SK-N-SH (cell line): ENCODE results near the gene KLF16. TPM values are rescaled to one million over a fixed set of nuclear protein-coding genes. Genes with fewer than 3 reads are reported as not detected.

ENCODE experiments used
- CTCF ChIA-PET: fragments of 300-600, 350-600 bp; formaldehyde crosslinking; extraction: SDS; loops from one replicate; lab custom pipeline; 2021; lab: Yijun Ruan, JAX
- POLR2A ChIA-PET: fragments of 350-600 bp; sonication (Branson Sonifier 250); formaldehyde crosslinking; extraction: SDS; loops from one replicate; lab custom pipeline; 2020; ENCODE audit warnings: antibody characterized with exemption, inconsistent platforms; lab: Yijun Ruan, JAX
- DNase-seq: peaks from one replicate; pipeline ENCODE4 v3.0.0; 2012
- H2AFZ ChIP-seq: fragments of 200-600 bp; sonication (generic); 2 replicates; pipeline ENCODE4 v1.8.1; 2016; ENCODE audit warnings: antibody characterized with exemption, mild to moderate bottlenecking, low read depth
- H3F3A ChIP-seq: fragments of 200-600 bp; sonication (generic); replicated peaks from 2 replicates; pipeline ENCODE3; 2016; ENCODE audit warnings: antibody characterized with exemption, mild to moderate bottlenecking; ENCODE audit not compliant: insufficient read depth
- H3K27ac ChIP-seq, 2 experiments: fragments of 200-500 bp in 1 of 2; fragments of 200-600 bp in 1 of 2; sonication (Bioruptor generic) in 1 of 2; sonication (generic), shearing (Covaris generic) in 1 of 2; 2 replicates each; pipeline versions ENCODE4 v1.5.1 to v1.6.1; 2014 to 2016; ENCODE audit warnings: low read depth in 2 of 2, inconsistent platforms in 1 of 2, low read length in 1 of 2, mild to moderate bottlenecking in 1 of 2, mixed read lengths in 1 of 2
- H3K27me3 ChIP-seq: fragments of 200-600 bp; sonication (generic), shearing (Covaris generic); 2 replicates; pipeline ENCODE4 v1.6.1; 2016; ENCODE audit warnings: mixed run types; ENCODE audit not compliant: insufficient read depth
- H3K36me3 ChIP-seq, 2 experiments: fragments of 200-500 bp in 1 of 2; fragments of 200-600 bp in 1 of 2; sonication (Bioruptor generic) in 1 of 2; sonication (generic) in 1 of 2; replicated peaks in 1 of 2; 2 replicates each; pipeline versions ENCODE3 to v1.5.1; 2014 to 2016; ENCODE audit warnings: low read length in 1 of 2, mild to moderate bottlenecking in 1 of 2; ENCODE audit not compliant: insufficient read depth in 2 of 2, control insufficient read depth in 1 of 2
- H3K4me1 ChIP-seq, 2 experiments: fragments of 200-500 bp in 1 of 2; fragments of 200-600 bp in 1 of 2; sonication (Bioruptor generic) in 1 of 2; sonication (generic), shearing (Covaris generic) in 1 of 2; 2 replicates each; pipeline versions ENCODE4 v1.5.1 to v1.6.1; 2014 to 2016; ENCODE audit warnings: low read depth in 1 of 2, low read length in 1 of 2, mixed run types in 1 of 2; ENCODE audit not compliant: insufficient read depth in 2 of 2, control insufficient read depth in 1 of 2
- H3K4me2 ChIP-seq: fragments of 200-600 bp; sonication (generic), shearing (Covaris generic); 2 replicates; pipeline ENCODE4 v1.6.1; 2017; ENCODE audit warnings: mixed run types
- H3K4me3 ChIP-seq, 2 experiments: fragments of 200-500 bp in 1 of 2; fragments of 200-600 bp in 1 of 2; sonication (Bioruptor generic) in 1 of 2; sonication (generic), shearing (Covaris generic) in 1 of 2; 2 replicates each; pipeline versions ENCODE4 v1.5.1 to v1.8.1; 2014 to 2016; ENCODE audit warnings: low read depth in 2 of 2, inconsistent platforms in 1 of 2, low read length in 1 of 2, mild to moderate bottlenecking in 1 of 2, mixed read lengths in 1 of 2, moderate library complexity in 1 of 2
- H3K79me2 ChIP-seq: fragments of 200-600 bp; sonication (generic); 2 replicates; pipeline ENCODE4 v1.8.1; 2017; ENCODE audit warnings: mild to moderate bottlenecking; ENCODE audit not compliant: insufficient read depth
- H3K9ac ChIP-seq: fragments of 200-600 bp; sonication (generic); 2 replicates; pipeline ENCODE4 v1.6.1; 2017; ENCODE audit warnings: mixed run types
- H3K9me2 ChIP-seq: fragments of 200-600 bp; sonication (generic); 2 replicates; pipeline ENCODE4 v1.6.1; 2017; ENCODE audit warnings: mixed run types
- H3K9me3 ChIP-seq: fragments of 200-600 bp; sonication (generic); 2 replicates; pipeline ENCODE4 v1.6.1; 2017; ENCODE audit warnings: mixed run types, mild to moderate bottlenecking, moderate library complexity
- H4K20me1 ChIP-seq: fragments of 200-600 bp; sonication (generic); 2 replicates; pipeline ENCODE4 v1.6.1; 2017; ENCODE audit warnings: mild to moderate bottlenecking, mixed run types; ENCODE audit not compliant: insufficient read depth
- CTCF ChIP-seq: fragments of 200-600 bp; sonication (generic); IDR thresholded peaks from 2 replicates; pipeline ENCODE4 v1.6.1; 2017; ENCODE audit warnings: antibody characterized with exemption, mild to moderate bottlenecking, moderate library complexity
- ELF1 ChIP-seq: IDR thresholded peaks from 2 replicates; pipeline ENCODE4 v1.4.0; 2012
- EP300 ChIP-seq, 2 experiments: IDR thresholded peaks; 2 replicates each; pipeline versions ENCODE4 v1.4.0 to v1.6.1; 2012; ENCODE audit warnings: borderline replicate concordance in 1 of 2, low read depth in 1 of 2, low read length in 1 of 2
- FOXM1 ChIP-seq: IDR thresholded peaks from 2 replicates; pipeline ENCODE4 v1.4.0; 2012; ENCODE audit warnings: low read depth, mild to moderate bottlenecking
- MEF2A ChIP-seq: IDR thresholded peaks from 2 replicates; pipeline ENCODE4 v1.4.0; 2012; ENCODE audit warnings: low read depth, borderline replicate concordance
- MXI1 ChIP-seq: IDR thresholded peaks from 2 replicates; pipeline ENCODE4 v1.6.1; 2012; ENCODE audit warnings: mild to moderate bottlenecking, low read depth, low read length, improper control_type of control experiment
- NFIC ChIP-seq: IDR thresholded peaks from 2 replicates; pipeline ENCODE4 v1.4.0; 2012; ENCODE audit warnings: borderline replicate concordance
- NRF1 ChIP-seq: IDR thresholded peaks from 2 replicates; pipeline ENCODE4 v1.6.1; 2012; ENCODE audit warnings: low read depth, mild to moderate bottlenecking, low read length
- PBX3 ChIP-seq: IDR thresholded peaks from 2 replicates; pipeline ENCODE4; 2012
- POLR2AphosphoS5 ChIP-seq: IDR thresholded peaks from 2 replicates; pipeline ENCODE4 v1.6.1; 2012; ENCODE audit warnings: low read depth, low read length
- RAD21 ChIP-seq: IDR thresholded peaks from 2 replicates; pipeline ENCODE4 v1.6.1; 2012; ENCODE audit warnings: mild to moderate bottlenecking, low read length
- REST ChIP-seq: IDR thresholded peaks from 2 replicates; pipeline ENCODE4 v1.6.1; 2012; ENCODE audit warnings: mild to moderate bottlenecking, low read depth, low read length, moderate library complexity
- TAF1 ChIP-seq: IDR thresholded peaks from 2 replicates; pipeline ENCODE4 v1.6.1; 2012; ENCODE audit warnings: low read depth, mild to moderate bottlenecking, low read length, moderate library complexity, borderline replicate concordance
- WGBS: methylation state at CpG from one replicate; pipeline ENCODE4 v1.1.6; 2017; ENCODE audit warnings: low lambda C conversion rate; 5-methylcytosine and 5-hydroxymethylcytosine counted together
- polyA plus RNA-seq, 3 experiments: library from polyadenylated mRNA; depleted of rRNA; stranded (reverse); fragments of >200 nt; gene quantifications; 2 replicates each; pipeline ENCODE4 v1.2.3, GENCODE V29; 2012

The KLF16 gene
- polyA plus RNA-seq, 1 of the 3 experiments (the other 2 are of a cell fraction), result 16.1 TPM

GRCh38 chr19:1832046-1832663, 31.2 kb downstream of the KLF16 start:
- no peak for DNase-seq
- 94% methylated on average over 24 of the region's 26 CpGs for WGBS
- Histone ChIP-seq H4K20me1 (peaks cover 66% of the 10 kb centered on the region), H3K4me3 (no peak overlapping the region), H3K9me2 (no peaks in the 10 kb centered on the region), H3K27me3 (no peaks in the 10 kb centered on the region), H3K36me3 (peaks cover 0 to 5% of the 10 kb centered on the region in 2 experiments), H3F3A (no peaks in the 10 kb centered on the region), H3K79me2 (peaks cover 72% of the 10 kb centered on the region), H2AFZ (no peak overlapping the region), H3K9ac (no peak overlapping the region), H3K4me1 (peaks cover 0 to 5% of the 10 kb centered on the region in 2 experiments; a peak in 1 of 4 replicates), H3K9me3 (no peaks in the 10 kb centered on the region), H3K4me2 (no peak overlapping the region), H3K27ac (no peak overlapping the region)
- no peak for TF ChIP-seq PBX3
- no peak for TF ChIP-seq POLR2AphosphoS5
- no peak for TF ChIP-seq REST
- TF ChIP-seq MEF2A, result no peak
- no peak for TF ChIP-seq CTCF
- TF ChIP-seq TAF1, result no peak
- ChIA-PET CTCF (interaction anchor here (2.0 kb wide), 1 partner anchor 286 kb away, joined by 6 read pairs; no protein-coding TSS in a partner anchor), POLR2A (no interaction called here)

- 100% methylated on average over 6 of the region's 11 CpGs for WGBS
- ChIA-PET CTCF (interaction anchor here (1.2 to 8.1 kb wide), 4 partner anchors 9 to 42 kb away, joined by 3 to 188 read pairs (median 7); no protein-coding TSS in a partner anchor), POLR2A (no interaction called here)
- TF ChIP-seq ELF1 (no peak), NRF1 (no peak), PBX3 (no peak), FOXM1 (no peak), NFIC (no peak), RAD21 (no peak), EP300 (IDR thresholded peaks at IDR 0.05; ENCODE audit: borderline replicate concordance in 1 of 2, low read depth in 1 of 2, low read length in 1 of 2) (no peak), MXI1 (no peak)
- Histone ChIP-seq H3K4me1 (peaks cover 0 to 4% of the 10 kb centered on the region in 2 experiments; a peak in 1 of 4 replicates), H3K9me3 (no peaks in the 10 kb centered on the region), H3K4me3 (no peak overlapping the region), H4K20me1 (peaks cover 61% of the 10 kb centered on the region), H3K36me3 (peaks cover 0 to 5% of the 10 kb centered on the region in 2 experiments), H3K79me2 (peaks cover 63% of the 10 kb centered on the region), H3K9ac (no peak overlapping the region), H3K4me2 (no peak overlapping the region), H2AFZ (no peak overlapping the region), H3F3A (peaks cover 3% of the 10 kb centered on the region), H3K9me2 (no peaks in the 10 kb centered on the region), H3K27me3 (no peaks in the 10 kb centered on the region), H3K27ac (no peak overlapping the region)
- DNase-seq, result no peak
Observed at GRCh38 chr19:1830978-1831377, 32.4 kb downstream of the KLF16 start.
